GM19324 (cell line): Measurements from ENCODE around the gene NR1D2.

ENCODE experiments used
- ATAC-seq: cut with Tn5 transposase; IDR thresholded peaks from one replicate; pipeline ENCODE4 v1.9.1; 2021; ENCODE audit warnings: mild to moderate bottlenecking, moderate library complexity; ENCODE audit not compliant: unreplicated experiment, low FRiP score

Gene NR1D2

DNA sequence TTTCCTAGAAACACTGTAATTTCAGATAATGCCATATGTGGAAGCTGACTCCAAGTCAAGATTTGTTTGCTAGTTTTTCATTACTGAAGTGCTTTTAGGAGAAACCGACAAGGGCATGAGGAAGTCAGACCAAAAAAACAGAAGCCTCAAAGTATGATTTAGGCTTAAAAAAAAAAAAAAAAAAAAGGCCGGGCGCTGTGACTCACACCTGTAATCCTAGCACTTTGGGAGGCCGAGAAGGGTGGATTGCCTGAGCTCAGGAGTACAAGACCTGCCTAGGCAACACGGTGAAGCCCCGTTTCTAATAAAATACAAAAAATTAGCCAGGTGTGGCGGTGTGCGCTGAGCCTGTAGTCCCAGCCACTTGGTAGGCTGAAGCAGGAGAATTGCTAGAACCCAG, 16.6 kb upstream of the NR1D2 start:
- ATAC-seq, result no peak

DNA sequence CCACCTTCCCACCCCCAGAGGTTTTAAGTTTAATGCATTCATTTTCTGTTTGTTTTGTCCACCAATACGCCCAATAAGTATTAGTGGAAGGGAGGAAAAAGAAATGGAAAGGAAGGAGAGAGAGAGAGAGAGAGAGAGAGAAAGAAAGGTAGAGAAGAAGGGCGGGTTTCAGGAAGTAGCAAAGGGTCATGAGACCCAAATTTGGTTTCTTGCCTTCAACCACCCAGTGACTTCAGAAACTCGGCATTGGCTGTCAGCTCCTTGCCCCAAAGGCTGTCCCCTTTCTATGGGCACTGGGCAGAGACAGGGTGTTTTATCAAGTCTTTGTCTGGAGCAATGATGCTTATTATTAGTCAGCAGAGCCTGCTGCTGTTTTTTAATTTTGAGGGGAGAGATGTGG, 13.5 kb upstream of the NR1D2 start:
- ATAC-seq, result no peak

- ATAC-seq, result no peak
Observed at GRCh38 chr3:23932571-23932970, 12.5 kb upstream of the NR1D2 start.

GRCh38 chr3:23934253-23934652, 10.8 kb upstream of the NR1D2 start:
- ATAC-seq, result no peak

DNA sequence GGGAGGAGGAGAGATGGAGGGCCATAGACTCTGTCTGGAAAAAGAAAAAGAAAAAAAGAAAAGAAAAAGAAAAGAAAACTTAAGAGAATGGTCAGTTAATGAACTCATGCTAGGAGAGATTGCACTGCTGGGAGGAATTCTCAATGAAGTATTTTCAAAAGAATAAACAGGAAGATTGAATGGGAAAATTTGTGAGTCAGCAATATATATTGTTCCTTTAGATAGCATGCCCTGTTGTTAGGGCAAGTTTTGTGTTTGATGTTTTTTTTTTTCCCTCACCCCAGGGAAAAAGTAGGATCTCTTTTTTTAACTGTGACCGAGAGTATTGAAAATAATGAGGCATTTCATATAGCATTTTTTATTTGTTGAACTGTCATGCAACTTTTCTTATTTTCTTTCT, 7.8 kb upstream of the NR1D2 start:
- no peak for ATAC-seq

DNA sequence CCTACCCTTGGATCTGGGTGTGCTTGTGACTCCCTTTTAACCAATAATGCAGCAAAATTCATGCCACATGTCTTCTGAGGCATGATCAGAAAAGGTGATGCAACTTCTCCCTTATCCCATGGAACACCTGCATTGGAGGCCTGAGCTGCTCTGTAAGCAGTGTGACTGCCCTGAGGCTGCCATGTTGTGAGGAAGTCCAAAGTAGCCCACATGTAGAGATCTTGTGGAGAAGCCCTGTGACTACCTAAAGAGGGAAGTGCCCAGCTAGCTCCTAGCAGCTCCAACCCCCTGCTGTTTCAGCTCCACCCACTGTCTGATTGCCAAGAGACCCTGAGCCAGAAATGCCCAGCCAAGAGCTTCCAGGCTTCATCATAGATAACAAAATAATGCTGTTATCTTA, 6.4 kb upstream of the NR1D2 start:
- ATAC-seq, result no peak

DNA sequence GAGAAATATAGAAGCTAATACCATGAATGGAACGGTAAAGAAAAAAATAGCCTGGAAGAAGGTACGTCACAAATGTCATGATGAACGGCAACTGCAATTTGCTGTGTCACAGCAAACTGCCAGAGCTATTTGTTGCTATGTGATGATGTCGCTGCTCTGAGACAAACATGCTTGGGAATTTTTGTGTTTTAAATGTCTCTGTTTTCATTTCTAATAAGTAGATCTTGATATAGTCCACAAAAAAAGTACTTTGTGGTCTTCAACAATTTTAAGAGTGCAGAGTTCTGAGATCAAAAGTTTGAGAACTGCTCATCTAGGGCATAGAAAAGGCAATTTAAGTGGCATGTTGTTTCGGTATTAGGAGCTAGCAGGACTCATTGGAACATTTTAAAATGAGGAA, 4.3 kb upstream of the NR1D2 start:
- no peak for ATAC-seq

- no peak for ATAC-seq
Observed at GRCh38 chr3:23941440-23941839, 3.6 kb upstream of the NR1D2 start.

DNA sequence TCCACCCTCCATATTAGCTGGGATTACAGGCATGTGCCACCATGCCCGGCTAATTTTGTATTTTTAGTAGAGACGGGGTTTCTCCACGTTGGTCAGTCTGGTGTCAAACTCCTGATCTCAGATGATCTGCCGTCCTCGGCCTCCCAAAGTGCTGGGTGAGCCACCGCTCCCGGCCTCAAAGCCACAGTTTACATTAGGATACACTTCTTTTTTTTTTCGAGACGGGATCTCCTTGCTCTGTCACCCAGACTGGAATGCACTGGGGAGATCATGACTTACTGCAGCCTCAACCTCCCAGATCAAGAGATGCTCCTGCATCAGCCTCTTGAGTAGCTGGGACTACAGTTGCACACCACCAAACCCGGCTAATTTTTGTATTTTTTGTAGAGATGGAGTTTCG, 2.5 kb upstream of the NR1D2 start:
- ATAC-seq, result no peak

- no peak for ATAC-seq
Observed at GRCh38 chr3:23944007-23944783, 891 bp upstream of the NR1D2 start.

DNA sequence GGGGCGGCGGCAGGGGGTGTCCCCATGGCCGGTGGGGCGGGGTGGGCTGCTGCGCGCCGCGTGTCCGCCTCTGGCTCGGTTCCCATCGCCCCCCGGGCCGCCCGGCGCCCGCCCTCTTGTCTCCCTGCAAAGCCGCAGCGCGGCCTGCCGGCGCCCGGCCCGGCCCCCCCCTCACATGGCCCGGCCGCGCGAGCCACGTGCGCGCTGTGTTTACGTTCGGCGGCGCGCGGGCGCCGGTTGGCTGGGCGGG, 502 bp downstream of the NR1D2 start:
- no peak for ATAC-seq

DNA sequence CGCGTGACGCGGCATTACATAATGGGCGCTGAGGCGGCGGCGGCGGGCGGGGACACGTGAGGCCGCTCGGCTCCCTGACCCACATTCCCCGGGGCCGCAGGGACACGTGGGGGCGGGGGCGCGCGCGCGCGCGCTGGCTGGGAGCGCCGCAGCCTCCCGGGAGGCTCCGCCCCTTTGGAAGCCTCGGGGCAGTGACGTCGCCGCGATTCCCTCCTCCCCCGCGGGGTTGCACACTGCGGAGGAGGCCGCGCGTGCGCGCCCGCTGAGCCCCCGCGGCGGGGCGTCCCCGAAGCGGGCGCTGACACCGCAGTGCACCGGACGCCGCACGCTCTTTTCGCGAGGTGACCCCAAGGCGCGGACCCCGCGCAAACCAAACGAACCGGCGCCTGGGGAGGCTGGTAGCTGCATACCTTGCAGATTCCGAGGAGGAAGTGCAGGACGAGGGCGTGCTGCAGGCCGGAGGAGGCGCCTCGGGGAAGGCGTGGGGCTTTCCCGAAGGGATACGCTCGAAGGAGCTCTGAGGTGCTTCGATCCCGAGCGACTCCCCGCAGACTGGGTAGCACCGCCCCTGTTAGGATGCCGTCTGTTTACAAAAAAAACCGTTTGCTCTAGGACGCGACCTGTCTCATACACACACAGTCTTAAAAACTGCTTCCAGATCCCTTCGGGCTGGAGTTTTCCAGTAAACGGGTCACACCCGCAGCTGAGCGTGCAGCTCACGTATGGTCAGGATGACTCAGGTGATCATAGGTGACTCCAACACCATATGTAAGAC, 1.0 kb downstream of the NR1D2 start:
- ATAC-seq, result peak; percentile 82

DNA sequence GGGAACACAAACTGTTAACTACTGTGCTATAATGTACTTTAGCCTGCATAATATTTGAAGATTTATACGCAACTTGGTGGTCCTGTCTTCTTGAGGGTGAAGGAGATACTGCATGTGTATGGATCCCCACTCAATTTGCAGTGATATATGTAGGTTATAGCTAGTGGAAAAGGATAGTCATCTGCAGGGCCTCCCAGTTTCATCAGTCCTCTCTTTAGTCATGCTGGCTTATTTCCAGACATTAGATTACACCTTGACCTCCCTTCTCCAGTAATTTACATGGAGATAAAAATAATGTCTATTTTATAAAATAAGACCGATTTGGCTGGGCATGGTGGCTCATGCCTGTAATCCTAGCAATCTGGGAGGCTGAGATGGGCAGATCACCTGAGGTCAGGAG, 3.7 kb downstream of the NR1D2 start:
- no peak for ATAC-seq

- ATAC-seq, result peak; percentile 20
Observed at GRCh38 chr3:23949784-23950183, 4.7 kb downstream of the NR1D2 start.

DNA sequence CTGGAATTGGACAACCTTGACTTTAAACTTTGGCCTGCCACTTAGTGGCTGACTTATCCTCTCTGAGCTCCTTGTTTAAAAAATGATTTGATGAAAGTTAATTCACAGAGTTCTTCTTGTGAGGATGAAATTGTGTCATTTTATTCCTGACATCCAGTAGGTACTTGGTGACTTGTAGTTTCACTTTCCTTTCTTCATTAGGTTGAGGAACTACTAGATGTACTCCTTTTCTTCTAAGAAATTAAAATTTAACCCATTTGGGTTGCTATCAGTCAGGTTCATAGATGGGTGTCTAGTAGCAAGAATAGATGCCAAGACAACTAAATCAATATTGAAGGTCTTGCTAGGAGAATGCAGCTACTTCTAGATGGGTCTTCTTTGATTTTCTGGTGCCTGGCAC, 5.2 kb downstream of the NR1D2 start:
- ATAC-seq, result peak; percentile 12

GRCh38 chr3:23952646-23953045, 7.6 kb downstream of the NR1D2 start:
- ATAC-seq, result peak; percentile 50

- ATAC-seq, result no peak
Observed at GRCh38 chr3:23953523-23953922, 8.4 kb downstream of the NR1D2 start.

GRCh38 chr3:23954144-23954543, 9.1 kb downstream of the NR1D2 start:
- no peak for ATAC-seq

DNA sequence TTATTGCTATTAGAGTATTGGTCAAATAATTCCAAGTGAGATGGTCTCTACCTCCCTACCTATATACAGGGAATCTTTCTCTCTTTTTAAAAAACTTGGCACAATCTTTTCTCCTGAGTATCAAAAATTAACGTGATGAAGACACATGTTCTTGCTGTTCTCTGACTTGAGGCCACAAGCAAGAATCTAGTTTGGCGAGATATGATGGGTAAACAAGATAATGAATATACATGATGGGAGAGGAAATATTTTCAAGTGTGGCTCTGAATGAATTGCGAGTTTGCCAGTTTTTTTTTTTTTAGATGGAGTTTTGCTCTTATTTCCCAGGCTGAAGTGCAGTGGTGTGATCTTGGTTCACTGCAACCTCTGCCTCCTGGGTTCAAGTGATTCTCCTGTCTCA, 11.6 kb downstream of the NR1D2 start:
- ATAC-seq, result no peak

GRCh38 chr3:23959135-23959900, 14.2 kb downstream of the NR1D2 start:
- no peak for ATAC-seq

DNA sequence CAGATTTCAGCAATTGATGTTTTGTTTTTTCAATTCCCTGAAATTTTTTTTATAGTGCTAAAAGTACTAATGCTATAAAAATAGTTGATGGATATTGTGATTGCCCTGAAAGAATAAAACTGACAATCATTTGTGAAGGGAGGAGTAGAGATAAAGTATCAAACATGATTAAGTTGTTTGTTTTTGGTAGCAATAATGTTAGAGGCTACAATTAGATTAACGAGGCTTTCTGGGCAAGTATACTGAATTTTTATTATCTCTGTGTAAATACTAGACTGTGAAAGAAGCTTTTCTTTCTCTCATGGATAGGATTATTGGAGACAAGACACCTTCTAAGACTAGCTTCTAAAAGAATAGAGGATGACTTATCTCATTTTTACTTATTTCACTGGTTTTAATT, 15.6 kb downstream of the NR1D2 start:
- ATAC-seq, result no peak

GRCh38 chr3:23961066-23961465, 16.0 kb downstream of the NR1D2 start:
- no peak for ATAC-seq
